GM19025 (cell line): ENCODE results near the gene CDH13.

Source experiments
- ATAC-seq: cut with Tn5 transposase; IDR thresholded peaks from one replicate; pipeline ENCODE4 v1.9.1; 2021; ENCODE audit warnings: mild to moderate bottlenecking, low read depth, moderate library complexity; ENCODE audit not compliant: unreplicated experiment

Gene CDH13

DNA sequence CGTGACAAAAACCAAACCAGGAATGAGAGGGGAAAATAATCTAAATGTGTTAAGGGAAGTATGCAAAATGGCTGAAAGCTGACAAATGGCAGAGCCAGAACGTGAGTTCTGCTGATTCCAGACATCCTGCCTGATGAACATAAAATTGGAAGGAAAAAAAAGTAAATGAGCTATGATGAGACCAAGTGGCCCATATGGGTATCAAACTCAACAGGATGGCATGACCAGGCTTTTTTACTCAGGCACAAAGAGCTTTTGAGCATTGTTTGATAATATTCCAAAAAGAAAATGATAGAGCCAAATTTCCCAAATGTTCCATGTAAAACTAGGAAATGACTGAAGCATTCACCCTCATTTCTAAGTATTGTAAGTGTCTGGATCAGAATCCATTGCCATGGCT is 449.2 kb downstream of the CDH13 start:
- no peak for ATAC-seq

DNA sequence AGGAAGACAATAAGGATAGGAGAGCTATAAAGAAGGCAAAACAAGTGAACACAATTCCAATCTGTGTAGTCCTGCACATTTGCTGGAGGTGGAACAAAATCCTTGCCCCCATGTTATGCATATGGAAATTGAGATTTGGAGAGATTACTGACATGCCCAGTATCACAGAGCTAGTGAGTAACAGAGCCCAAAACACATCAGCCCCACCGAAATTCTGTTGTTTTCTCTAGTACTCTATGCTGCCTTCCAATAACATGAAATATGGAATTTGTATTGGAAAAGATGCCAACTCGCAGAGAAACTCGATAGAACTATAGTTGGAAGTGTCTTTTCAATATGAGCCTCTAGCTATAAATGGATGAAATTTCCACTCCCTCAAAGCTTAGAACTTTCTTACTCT is 456.6 kb downstream of the CDH13 start:
- no peak for ATAC-seq

DNA sequence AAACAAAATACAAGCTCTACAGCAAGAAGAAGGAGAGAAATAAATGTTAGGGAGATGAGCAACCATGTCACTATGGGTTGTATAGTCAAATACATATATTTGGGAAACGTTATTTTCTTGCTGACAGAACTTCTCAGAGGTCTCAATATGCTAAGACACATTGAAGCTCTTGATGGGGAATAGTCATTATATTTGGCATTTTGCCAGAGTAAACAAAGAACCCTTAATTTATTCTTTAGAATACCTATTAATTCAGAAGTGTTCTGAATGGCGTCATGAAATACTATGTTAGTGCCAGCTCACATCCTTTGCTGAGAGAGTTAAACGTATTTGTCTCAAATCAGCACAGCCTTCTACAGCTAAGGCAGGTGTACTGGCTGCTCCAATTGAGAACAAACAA is 458.9 kb downstream of the CDH13 start:
- no peak for ATAC-seq

DNA sequence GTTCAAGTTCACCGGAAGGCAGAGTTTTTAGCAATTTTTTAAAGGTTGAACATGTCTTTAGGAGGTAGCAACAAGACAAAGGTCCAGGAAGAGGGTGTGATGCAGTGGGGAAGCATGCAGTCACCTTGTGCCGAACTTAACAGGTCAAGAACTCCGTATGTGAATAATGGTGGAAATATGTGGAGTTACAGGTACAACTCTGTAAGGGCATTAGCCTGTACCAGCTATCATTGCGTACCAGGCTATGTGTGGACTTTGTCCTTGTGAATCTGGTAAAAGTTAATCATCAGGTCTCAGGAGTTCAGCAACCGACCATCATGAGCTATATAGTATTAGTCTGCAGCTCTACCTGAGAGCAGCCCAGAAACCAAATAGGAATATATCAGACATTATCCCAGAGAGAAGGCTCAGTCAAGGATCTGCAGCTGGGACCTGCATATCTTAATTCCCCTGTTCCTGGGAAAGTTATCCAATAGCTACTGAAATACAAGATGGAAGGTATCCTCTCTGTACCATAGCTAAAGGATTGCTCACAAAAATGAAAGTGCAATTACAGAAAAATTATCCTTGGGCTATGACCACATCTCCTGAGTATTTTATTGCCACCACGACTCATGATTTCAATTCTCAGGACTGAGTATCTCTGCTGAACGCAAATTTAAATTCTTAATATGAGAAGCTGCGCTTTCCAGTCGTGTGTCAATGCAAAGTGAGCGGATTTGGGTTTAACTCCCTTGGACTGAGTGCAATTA is 469.3 kb downstream of the CDH13 start:
- no peak for ATAC-seq

DNA sequence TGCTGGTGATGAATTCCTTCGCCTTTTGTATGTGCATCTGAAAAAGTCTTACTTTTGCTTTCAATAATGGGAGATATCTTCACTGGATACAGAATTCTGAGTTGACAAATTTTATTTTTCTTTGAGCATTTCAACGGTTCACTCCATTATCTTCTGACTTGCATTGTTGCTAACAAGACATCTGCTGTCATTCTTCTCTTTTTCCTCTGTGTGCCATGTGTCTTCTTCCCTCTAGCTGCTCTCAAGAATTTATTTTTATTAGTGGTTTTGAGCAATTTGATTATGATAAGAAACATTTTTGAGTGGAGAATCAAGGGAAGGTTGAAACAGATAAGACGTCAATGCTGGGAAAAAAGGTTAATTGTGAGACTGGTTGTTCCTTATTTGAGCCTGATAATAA is 471.8 kb downstream of the CDH13 start:
- no peak for ATAC-seq

DNA sequence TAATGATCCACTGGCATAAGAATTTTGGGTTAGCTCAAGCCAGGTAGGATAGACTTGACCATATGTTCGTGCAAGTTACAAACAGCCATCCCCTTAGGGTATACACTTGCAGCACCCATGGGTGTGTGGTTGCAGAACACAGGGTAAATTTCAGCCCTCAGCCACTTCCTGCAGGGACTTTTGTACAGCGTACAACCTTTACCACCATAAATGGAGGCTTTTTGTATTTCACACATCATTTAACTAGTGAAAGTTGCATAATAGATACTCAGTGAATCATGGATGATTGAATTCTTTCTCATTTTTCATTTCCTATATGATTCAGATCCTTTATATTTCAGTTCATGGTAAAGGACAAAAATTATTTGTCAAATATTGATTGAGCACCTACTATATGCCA is 473.9 kb downstream of the CDH13 start:
- ATAC-seq = no peak

DNA sequence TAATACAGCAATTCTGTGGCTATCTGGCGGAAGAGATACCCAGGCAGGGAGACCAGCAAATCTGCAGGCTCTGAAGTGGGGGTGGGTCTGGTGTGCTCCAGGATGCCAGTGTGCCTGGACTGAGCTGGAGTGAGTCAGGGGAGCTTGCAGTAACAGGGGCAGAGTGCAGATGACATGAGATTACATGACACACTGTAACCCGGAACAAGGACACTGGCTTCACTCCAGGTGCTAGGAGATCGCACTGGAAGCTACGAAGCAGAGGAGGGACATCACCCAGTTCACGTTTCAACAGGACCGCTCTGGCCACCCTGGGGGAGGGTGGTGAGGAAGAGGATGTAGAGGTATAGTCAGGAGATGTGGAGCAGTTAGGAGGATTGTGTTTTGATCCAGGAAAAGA is 475.6 kb downstream of the CDH13 start:
- ATAC-seq = no peak

DNA sequence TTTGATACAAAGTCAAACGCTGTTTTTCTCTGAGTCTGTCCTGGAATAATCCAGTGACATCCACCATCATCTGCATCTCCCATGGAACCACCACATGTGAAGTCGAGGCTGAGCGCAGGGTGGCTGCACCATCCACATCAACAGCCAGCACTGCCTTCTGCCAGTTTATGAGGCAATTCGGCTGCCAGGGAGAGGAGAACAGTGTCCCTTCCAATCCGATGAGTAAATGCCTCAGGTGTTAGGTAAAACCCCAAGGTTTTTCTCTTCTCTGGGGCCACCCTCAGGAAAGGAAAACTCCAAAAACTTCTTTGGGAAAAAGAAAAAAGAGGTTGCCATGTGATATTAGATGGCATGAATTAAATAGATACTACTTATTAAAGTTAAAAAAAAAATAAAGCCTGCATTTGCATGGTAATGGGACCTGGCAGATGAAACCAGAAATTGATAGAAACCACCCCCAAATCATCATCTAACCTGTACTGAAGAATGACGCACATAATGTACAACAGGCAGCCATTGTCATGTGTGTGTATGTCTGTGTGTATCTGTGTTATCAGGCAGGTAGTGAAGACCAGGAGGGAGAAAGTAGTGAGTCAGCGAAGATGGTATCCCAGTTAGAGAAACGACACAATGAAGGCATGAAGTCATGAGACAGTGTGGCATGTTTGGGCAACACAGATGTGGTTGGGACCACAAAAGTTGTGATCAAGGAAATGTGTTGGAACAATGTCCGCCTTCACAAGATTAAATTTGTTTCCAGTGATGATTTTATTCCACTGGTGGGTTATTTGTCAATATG is 478.7 kb downstream of the CDH13 start:
- no peak for ATAC-seq

DNA sequence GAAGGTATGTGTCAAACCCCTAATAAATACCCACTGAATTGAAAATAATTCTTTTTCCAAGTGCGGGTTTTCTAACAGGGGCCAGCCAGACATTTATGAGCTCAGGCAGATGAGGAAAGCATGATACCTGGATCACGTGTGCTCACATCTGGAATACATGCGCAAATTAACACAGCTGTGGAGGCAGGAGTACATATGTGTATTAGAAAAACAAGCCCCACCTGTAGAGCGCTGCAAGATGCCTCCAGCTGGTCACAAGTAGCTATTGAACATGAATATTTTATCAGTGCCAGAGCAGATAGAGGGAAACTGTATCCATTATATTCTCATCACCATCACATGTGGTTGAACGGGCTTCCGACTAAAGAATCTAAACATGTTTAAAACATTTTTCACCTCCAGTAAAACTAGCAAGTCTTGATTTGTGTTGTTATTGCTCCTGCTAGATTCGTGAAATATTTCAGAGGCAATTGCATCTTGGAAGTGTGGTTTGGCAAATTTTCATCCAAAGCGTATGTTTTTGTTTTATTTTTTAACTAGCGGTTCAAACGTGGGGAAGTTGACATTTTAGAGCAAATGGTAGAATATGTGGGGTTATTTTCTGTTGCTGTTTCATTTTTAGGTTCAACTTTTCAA is 482.8 kb downstream of the CDH13 start:
- ATAC-seq = no peak

DNA sequence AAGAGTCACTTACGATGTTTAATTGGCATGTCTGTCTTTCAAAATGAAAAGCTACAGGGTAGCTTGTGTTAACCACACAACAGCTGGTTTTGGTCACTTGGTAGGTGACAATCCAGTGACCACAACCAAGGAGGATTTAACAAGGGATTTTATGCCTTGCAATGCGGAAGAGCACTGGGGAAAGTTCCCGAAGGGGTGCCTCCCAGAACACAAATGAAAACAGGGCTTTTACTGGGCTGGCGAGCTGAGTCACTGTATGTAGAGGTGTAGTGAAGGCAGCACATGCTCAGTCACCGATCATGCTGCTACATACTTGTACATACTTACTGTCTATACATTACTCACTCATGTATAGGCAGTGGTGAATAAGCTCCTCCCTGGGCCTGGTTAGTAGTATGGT is 483.5 kb downstream of the CDH13 start:
- ATAC-seq = no peak

DNA sequence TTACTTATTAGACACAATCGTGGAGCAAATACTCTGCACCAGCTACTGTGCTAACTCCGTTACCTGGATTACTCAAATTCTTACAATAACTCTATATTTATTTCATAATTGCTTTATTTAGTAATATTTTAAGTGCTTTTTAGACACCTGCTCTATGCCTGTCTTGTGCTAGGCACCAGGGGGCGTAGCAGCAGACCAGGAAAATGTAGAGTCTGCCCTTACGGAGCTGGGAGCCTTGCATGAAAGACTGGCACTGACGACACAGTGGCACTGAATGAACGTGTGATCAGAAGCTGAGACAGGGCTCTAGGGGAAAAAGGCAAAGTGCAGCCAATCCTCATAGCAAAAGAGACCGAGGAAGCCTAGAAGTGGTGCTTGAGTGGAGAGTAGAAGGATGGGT is 486.5 kb downstream of the CDH13 start:
- no peak for ATAC-seq

DNA sequence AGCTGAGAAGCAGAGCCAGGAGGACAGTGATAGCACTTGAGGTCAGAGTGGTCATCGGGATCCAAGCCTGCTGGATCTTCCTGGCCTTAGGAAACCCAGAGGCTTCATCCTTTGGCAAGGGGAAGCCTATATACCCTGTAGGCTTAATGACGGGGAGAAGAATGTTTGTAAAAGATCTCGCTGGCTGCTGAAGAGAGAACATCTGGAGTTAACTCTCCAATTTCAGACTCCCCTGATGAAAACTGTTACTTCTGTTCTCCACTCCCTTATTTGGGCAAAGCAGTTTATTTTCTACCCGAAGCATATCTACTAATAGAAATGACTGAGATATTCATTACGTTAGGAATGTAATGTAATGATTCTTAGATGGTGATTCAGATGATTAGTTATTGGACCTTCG is 487.0 kb downstream of the CDH13 start:
- no peak for ATAC-seq

DNA sequence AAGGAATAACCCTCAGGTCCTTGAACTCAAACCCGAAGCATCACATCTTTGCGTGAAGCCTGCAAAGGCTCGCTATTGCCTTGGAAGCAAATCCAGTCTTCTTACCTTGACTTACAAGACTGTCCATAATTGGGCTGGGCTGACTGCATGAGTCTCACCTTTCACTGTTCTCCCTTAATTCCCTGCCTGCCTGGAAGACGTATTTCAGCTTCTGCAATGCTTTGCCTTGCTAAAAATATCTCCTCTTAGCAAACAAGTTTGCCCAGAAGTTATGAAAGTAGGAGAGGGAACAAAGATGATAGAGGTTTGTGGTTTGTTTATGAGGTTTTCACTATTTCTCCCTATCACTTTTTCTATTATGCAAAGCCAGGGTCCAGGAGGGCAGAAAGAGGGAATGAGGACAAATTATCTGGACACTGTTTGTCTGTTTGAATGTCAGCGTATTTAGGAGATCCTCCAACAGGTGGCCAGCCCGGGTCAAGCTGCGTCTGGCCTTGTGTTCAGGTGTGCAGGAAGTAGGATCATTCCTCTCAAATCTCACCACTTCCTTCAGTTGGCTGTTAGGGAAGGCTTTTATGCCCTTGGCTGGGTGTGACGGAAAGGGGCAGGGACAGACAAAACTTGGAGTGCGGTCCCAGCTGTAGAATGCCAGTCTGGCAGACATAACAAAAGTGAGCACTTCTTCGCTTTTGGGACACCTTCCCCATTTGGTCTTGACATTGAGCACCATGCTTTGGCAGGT is 488.9 kb downstream of the CDH13 start:
- no peak for ATAC-seq

DNA sequence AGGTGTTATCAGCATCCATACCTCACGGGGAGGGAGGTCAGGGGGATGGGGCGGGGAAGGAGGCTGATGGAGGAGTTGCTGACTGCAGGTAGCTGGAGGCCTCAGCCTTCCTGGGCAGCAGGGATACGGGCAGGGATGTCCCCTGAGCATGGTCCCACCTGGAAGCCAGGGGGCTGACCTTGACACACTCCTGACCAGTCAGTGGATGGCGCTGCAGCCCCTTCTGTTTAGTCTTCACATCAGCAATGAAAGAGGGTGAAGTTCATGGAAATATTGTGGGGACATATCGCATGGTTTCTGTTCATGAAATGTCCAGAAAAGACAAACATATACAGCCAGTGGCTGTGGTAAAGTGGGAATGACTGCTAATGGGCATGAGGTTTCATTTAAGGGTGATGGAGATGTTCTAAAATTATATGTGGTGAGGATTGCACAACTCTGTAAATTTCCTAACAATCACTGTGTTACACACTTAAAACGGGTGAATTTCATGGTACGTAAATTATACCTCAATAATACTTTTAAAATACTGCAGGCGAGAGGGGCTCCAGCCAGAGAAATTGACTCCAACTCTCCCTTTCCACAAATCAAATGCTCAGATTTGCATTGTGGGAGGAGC is 489.6 kb downstream of the CDH13 start:
- no peak for ATAC-seq

DNA sequence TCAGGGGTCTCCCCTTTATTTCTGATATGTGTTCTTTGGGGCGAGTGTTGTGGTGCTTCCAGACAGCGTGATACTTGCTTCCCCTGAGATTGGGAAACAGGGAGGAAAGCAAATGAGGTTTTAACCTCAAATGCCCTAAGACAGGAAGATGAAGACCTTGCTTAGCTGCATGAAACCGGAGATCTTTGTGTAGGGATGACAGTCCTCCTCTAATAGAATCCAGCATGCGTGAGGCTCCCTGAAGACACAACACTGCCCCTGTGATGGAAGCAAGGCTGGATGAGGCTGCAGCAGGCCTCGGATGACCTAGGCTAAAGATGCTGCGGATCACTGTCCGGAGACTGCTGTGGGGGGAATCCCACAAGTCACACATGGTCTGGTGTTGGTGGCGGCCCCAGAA is 491.0 kb downstream of the CDH13 start:
- ATAC-seq = no peak

DNA sequence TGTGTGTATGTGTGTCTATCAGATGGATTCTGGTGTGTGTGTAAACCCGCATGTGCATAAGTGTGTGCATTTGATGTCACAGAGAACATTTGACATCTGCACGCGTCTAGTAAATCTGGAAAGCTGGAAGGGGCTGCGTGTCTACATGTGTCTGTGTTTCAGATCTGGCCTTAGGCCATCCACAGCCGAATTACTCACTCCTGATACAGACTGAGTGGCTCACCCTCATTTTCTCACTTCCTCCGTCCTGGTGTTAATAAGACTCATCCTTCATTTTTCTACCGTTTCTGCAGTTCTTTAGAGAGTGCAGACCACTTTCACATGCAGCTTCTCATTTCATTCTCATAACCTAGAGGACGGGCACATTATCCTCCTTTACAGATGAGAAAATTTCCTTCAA is 491.6 kb downstream of the CDH13 start:
- ATAC-seq = no peak

DNA sequence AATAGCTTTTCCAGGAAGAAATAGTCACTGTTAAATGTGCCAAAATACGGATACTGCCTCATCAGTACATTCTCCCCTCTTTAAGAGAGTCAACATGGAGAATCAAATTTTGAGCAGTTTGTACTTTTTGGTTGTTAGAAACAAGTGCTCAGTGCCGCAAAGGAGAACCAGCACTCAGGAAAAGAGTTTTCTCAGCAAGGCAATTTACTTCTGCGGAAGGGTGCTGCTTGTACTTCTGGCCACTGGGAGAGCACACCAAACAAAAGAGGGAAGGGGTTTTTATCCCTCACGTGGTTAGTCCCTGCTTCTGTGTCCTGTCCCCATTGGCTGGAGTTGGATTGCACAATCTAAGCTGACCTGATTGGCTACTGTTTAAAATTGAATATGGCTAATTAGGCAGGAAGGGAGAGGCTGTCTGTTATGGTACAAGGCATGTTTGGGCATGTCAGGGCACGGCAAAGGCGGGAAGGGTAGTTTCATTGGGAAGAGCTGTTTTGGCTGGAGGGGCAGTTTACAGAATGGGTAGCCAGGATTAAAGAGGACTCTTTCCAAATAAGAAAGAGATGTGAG is 499.3 kb downstream of the CDH13 start:
- ATAC-seq = no peak

DNA sequence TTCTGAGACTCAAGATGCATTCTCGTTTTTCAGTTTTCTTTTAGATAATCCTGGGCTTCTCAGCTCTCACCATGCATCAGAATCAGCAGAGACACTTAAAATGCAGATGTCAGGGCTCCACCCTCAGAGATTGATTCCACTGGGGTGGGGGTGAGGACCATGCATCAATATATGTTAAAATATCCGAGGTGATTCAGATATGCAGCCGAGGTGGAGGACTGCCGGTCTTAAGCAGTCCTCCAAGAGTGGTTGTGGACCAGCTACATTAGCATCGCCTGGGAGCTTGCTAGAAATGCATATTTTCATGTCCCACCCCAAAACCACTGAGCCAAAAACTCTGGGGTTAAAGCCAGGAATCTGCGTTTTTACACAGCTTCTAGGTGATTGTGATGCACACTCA is 501.3 kb downstream of the CDH13 start:
- ATAC-seq = no peak

DNA sequence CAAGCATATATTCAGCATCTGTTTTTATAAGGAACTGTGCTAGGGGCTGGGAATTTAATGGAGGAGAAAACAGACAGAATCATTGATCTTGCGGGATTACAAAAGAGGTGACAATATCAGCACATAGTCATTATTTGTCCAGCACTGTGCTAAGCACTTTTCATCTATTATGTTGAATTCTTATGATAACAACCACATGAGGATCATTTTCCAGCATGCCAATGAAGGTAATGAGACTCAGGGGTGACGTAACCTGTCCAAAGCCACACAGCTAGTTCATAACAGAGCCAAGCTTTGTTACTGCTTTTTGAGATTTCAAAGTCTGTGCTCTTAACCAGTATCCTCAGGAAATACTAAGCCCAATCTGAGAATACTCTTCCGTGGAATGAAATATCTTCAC is 503.3 kb downstream of the CDH13 start:
- no peak for ATAC-seq

DNA sequence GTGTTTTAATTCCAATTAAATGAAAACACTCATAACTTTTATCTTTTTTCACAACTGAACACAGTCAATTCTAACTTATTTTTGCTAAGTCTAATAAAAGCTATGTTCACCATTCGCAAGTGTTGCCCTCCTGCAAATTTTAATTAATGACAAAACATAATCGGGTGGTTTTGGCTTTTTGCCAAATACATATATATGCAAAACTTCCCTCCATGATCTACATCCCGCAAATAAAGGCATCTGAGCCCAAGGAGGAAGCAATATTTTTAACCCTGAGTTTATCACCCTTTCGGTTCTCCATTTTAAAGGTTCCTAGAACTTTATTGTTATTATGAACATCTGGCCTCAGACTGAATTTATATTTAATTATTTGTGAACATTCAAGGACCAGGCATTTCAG is 507.9 kb downstream of the CDH13 start:
- no peak for ATAC-seq
